Inferior parietal cortex (tissue), 1 donor: ENCODE results near the gene PTPRN2.
"Not testable (repeated sequence)": the region's sequence is repeated elsewhere in the genome, so short reads cannot be mapped to it uniquely, and the experiment has no call there.

Experiments
- DNase-seq: peaks from one replicate; pipeline ENCODE4 v3.0.0-alpha.2; 2016; ENCODE audit errors: extremely low spot score

The PTPRN2 gene

DNA sequence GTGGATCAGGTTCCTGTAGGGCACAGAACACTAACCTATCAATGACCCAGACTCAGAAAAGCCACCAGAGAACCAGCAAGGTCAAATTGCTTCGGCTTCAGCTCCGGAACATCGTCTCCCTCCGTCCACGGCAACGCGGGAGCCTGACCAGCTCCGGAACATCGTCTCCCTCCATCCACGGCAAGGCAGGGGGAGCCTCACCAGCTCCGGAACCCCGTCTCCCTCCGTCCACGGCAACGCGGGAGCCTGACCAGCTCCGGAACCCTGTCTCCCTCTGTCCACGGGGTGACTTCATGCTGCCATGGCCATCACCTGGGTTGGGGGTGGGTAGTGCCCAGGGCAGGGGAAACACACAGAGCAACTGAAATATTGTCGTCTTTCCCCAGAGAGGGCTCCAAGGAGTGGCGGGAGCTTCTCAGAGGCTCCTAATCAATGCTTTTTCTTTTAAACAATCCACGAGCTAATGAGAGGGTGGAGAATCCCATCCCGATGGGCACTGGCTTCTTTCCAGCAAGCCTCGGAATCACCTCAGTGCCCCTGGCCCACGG lies 847.3 kb downstream of the PTPRN2 start:
- no peak for DNase-seq

- no peak for DNase-seq
Observed at GRCh38 chr7:157739650-157740049, 848.0 kb downstream of the PTPRN2 start.

- DNase-seq: no peak
Observed at GRCh38 chr7:157739031-157739430, 848.6 kb downstream of the PTPRN2 start.

- DNase-seq: no peak
Observed at GRCh38 chr7:157738066-157738460, 849.6 kb downstream of the PTPRN2 start.

DNA sequence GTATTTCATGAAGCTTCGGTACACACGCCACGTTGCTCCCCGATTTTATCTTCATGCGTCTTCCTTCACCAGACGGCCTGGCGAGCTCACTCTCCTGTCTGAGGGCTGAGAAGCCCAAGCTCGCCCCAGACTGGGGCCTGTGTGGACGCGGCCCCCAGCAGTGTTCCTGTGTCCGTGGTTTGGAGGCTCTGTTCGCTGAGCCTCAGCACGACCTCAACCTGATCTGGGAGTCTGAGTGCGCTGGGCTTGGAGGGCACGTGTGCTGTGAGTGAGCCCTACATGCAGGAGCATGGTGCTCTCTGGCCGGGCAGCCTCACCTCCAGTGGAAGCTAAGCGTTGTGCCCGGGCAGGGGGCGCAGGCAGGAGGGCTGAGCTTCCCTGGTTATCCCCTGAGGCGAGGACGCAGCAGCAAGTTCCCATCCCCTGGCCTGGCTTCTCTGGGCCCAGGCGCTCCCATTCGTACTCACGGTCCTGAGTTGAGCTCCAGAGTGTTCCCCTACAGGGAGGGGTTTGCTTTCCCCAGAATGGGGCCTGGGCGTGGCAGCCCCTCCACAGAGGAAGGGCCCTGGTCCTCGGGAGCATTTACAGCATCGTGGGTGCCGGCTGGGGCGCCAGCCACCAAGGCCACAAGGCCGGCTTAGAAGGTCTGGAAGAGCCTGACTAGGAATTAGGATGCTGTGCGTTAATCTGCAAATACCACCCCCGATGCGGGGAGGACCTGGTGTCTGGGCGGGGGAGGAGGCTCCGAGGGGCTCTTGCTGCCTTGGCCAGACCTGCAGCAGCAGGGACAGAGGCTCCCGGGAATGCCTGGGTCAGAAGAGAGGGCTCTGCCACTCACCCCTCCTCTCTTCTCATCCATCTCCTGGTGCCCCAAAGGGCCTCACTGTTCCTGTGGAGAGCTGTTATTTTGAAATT lies 850.2 kb downstream of the PTPRN2 start:
- no peak for DNase-seq

- DNase-seq: no peak
Observed at GRCh38 chr7:157736341-157736740, 851.3 kb downstream of the PTPRN2 start.

DNA sequence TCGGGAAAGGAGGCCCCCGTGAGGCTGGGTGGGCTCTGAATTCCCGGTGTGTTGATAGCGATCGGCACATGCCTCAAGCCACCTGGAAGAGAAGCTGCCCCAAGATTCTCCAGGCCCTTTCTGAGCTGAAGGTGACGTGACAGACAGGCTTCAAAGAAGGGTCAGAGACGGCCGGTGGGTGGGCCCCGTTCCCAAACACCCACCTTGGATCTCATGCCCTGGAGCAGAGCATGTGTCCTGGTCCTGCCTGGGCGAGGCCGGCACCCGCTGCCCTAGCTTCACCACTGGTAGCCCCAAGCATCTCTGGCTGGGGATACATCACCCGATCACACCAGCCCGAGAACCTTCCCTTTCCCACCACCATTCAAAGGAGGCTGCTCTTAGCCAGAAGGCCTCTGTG lies 851.8 kb downstream of the PTPRN2 start:
- DNase-seq: no peak

DNA sequence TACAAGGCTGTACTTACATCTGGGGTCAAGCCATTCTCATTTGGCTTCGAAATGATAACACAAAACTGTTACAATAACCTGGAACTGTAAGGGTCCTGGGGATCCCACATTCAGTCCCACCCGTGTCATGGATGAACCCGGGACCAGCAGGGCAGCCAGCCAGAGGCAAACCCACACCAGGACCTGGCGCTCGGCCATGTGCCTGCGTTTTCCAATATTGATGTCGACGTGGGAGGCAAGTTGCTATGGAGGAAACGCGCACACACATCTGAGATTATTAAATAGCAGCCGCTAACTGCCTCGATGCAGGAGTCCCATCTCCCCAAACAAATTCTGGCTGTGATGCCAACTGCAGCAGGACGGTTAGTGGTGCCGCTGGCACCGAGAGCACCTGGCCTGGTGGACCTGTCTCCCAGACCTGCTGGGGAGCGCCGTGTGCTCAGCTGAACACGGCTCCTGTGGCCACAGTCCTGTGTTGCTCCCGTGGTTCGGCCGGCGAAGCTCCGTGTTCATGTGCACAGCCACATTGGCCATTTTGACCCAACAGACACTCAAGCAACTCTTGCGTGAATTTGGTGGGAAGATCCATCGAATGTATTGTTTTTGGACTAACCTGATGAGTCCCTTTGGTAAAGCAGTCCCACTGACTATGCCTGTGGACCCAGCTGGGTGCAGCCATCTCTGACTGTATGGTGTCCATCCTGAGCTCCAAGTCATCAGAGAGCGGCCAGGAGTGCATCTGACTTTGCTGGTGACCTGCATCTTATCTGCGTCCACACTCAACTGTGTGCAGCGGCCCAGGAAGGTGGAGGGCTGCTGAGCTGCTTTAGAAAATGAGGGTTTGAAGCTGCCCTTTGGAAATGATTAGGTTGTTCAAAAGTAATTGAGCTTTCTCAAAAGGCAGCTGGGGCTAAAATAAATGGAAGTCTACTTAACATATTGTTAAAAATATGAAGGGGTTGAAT lies 852.7 kb downstream of the PTPRN2 start:
- no peak for DNase-seq

- DNase-seq: not testable (repeated sequence)
Observed at GRCh38 chr7:157733760-157734395, 853.7 kb downstream of the PTPRN2 start.

GRCh38 chr7:157731126-157731525 lies 856.5 kb downstream of the PTPRN2 start:
- DNase-seq: no peak

- DNase-seq: no peak
Observed at GRCh38 chr7:157730614-157731013, 857.0 kb downstream of the PTPRN2 start.

DNA sequence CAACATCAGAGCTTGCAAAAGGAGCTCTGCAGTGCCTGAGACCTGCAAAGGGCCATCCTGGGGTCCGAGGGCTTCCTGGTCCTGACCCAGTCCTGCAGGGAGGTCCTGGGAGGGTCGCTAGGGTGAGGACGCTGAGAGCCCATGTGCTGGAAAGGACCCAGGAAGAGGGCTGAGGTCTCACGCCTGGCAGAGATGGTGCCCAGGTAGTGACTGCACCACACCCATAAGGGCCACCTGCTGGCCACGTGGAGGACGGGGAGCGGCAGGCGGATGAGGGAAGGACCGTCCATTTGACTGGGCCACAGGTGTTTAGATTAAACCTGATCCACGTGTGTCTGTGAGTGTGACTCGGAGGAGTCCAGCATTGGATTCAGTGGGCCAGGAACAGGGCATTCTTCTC lies 858.1 kb downstream of the PTPRN2 start:
- no peak for DNase-seq

GRCh38 chr7:157727964-157728615 lies 859.5 kb downstream of the PTPRN2 start:
- DNase-seq: no peak

DNA sequence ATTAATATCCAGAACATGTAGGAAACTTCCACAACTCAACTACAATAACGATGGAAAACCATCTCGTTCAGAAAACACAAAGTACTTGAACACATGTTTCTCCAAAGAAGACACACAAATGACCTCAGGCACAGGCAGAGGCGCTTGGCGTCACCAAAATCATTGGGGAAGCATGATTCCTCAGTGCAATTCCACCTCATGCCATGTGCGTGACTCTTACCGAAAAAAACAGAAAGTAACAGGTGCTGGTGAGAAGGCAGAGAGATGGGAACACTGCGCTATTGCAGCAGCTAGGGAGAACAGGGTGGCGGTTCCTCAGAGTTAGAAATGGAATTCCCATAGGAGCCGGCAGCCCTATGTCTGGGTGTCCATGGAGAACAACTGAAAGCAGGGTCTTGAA lies 860.9 kb downstream of the PTPRN2 start:
- no peak for DNase-seq

DNA sequence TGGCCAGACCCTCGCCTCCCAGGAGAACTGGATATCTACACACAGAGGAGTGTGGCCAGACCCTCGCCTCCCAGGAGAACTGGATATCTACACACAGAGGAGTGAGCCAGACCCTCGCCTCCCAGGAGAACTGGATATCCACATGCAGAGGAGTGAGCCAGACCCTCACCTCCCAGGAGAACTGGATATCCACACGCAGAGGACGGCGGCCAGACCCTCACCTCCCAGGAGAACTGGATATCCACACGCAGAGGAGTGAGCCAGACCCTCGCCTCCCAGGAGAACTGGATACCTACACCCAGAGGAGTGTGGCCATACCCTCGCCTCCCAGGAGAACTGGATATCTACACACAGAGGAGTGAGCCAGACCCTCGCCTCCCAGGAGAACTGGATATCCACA lies 862.3 kb downstream of the PTPRN2 start:
- DNase-seq: not testable (repeated sequence)

DNA sequence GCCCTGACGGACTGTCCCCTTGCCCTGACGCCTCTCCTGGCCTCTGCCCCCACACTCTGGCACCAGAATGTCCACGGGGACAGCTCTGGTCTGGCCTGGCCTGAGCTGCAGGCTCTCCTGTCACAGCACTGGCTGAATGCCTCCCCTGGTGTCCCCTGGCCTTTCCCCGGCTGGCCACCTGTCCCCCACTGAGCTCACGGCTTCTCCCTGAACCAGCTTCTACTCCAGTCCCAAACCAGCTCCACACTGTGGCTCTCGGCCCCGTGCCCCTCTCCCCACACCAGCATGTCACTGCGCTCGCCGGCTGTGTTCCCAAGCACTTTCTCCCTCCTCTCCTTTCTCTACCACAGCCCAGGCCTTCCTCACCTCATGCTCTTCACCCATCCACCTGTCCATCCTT lies 864.4 kb downstream of the PTPRN2 start:
- no peak for DNase-seq

- no peak for DNase-seq
Observed at GRCh38 chr7:157722137-157723060, 865.2 kb downstream of the PTPRN2 start.

GRCh38 chr7:157721468-157722136 lies 866.0 kb downstream of the PTPRN2 start:
- DNase-seq: no peak
